Measurements from ENCODE around the gene ZSCAN32.

DNA sequence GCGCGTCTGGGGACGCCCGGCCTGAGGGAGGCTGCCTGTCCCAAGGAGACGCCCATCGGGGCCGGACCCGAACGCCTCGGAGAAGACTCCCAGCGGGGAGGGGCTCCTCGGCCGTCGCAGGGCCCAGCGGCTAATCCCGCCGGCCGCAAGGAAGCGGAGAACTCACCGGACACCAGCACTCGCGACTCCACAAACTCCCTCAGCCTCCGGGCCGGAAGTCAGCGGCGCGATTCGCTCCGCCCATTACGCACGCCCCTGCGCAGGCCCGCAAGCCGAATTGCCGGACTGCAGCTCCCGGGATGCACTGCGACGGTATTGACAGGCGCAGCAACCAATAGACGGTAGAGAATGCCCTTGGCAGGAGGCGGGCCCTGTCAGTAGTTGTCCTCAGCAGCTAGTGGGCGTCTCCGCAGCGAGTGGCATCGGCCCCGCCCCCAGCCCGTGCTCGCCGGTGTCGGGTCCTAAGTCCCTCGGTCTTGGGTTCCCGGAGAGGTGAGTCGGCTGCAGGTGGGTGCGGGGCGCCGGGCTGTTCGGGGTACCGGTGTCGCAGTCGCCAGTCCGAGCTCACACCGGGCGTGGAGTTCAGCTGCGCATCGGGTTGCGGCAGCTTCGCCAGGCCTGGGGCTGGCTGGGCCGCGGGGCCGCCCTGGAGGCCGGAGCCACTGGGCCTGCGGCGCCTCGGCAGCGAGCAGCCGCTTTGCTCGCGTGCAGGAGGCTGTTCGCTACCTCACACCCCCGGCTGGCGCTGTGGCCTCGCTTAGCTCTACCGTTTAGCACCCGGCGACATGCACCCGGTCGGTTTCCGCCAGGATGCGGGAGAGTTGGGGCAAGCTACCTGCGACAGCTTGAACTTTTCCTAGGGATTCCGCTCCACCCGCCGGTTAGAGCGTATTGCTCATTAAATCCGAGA is at the start of gene ZSCAN32, which contains the start of gene ZNF174:
- TF ChIP-seq, protein P1, sequence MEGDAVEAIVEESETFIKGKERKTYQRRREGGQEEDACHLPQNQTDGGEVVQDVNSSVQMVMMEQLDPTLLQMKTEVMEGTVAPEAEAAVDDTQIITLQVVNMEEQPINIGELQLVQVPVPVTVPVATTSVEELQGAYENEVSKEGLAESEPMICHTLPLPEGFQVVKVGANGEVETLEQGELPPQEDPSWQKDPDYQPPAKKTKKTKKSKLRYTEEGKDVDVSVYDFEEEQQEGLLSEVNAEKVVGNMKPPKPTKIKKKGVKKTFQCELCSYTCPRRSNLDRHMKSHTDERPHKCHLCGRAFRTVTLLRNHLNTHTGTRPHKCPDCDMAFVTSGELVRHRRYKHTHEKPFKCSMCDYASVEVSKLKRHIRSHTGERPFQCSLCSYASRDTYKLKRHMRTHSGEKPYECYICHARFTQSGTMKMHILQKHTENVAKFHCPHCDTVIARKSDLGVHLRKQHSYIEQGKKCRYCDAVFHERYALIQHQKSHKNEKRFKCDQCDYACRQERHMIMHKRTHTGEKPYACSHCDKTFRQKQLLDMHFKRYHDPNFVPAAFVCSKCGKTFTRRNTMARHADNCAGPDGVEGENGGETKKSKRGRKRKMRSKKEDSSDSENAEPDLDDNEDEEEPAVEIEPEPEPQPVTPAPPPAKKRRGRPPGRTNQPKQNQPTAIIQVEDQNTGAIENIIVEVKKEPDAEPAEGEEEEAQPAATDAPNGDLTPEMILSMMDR (IDR thresholded peaks at IDR 0.05; ENCODE audit: borderline replicate concordance, extremely low read depth, low read length, poor library complexity, severe bottlenecking) = no peak
- no peak for TF ChIP-seq EZH2 (IDR thresholded peaks at IDR 0.05; ENCODE audit: borderline replicate concordance, low read depth, low read length, severe bottlenecking)
